SK-N-SH (cell line): ENCODE data around the gene CA10. TPM values are rescaled to one million over a fixed set of nuclear protein-coding genes. Genes with fewer than 3 reads are reported as not detected.
A peak's percentile ranks its signal among the peaks of the same experiment; 100 is the strongest.

Experiments used
- CTCF ChIA-PET: fragments of 300-600, 350-600 bp; formaldehyde crosslinking; extraction: SDS; loops from one replicate; lab custom pipeline; 2021; lab: Yijun Ruan, JAX
- POLR2A ChIA-PET: fragments of 350-600 bp; sonication (Branson Sonifier 250); formaldehyde crosslinking; extraction: SDS; loops from one replicate; lab custom pipeline; 2020; ENCODE audit warnings: antibody characterized with exemption, inconsistent platforms; lab: Yijun Ruan, JAX
- DNase-seq: peaks from one replicate; pipeline ENCODE4 v3.0.0; 2012
- H2AFZ ChIP-seq: fragments of 200-600 bp; sonication (generic); 2 replicates; pipeline ENCODE4 v1.8.1; 2016; ENCODE audit warnings: antibody characterized with exemption, mild to moderate bottlenecking, low read depth
- H3F3A ChIP-seq: fragments of 200-600 bp; sonication (generic); replicated peaks from 2 replicates; pipeline ENCODE3; 2016; ENCODE audit warnings: antibody characterized with exemption, mild to moderate bottlenecking; ENCODE audit not compliant: insufficient read depth
- H3K27ac ChIP-seq, 2 experiments: fragments of 200-500 bp in 1 of 2; fragments of 200-600 bp in 1 of 2; sonication (Bioruptor generic) in 1 of 2; sonication (generic), shearing (Covaris generic) in 1 of 2; 2 replicates each; pipeline versions ENCODE4 v1.5.1 to v1.6.1; 2014 to 2016; ENCODE audit warnings: low read depth in 2 of 2, inconsistent platforms in 1 of 2, low read length in 1 of 2, mild to moderate bottlenecking in 1 of 2, mixed read lengths in 1 of 2
- H3K27me3 ChIP-seq: fragments of 200-600 bp; sonication (generic), shearing (Covaris generic); 2 replicates; pipeline ENCODE4 v1.6.1; 2016; ENCODE audit warnings: mixed run types; ENCODE audit not compliant: insufficient read depth
- H3K36me3 ChIP-seq, 2 experiments: fragments of 200-500 bp in 1 of 2; fragments of 200-600 bp in 1 of 2; sonication (Bioruptor generic) in 1 of 2; sonication (generic) in 1 of 2; replicated peaks in 1 of 2; 2 replicates each; pipeline versions ENCODE3 to v1.5.1; 2014 to 2016; ENCODE audit warnings: low read length in 1 of 2, mild to moderate bottlenecking in 1 of 2; ENCODE audit not compliant: insufficient read depth in 2 of 2, control insufficient read depth in 1 of 2
- H3K4me1 ChIP-seq, 2 experiments: fragments of 200-500 bp in 1 of 2; fragments of 200-600 bp in 1 of 2; sonication (Bioruptor generic) in 1 of 2; sonication (generic), shearing (Covaris generic) in 1 of 2; 2 replicates each; pipeline versions ENCODE4 v1.5.1 to v1.6.1; 2014 to 2016; ENCODE audit warnings: low read depth in 1 of 2, low read length in 1 of 2, mixed run types in 1 of 2; ENCODE audit not compliant: insufficient read depth in 2 of 2, control insufficient read depth in 1 of 2
- H3K4me2 ChIP-seq: fragments of 200-600 bp; sonication (generic), shearing (Covaris generic); 2 replicates; pipeline ENCODE4 v1.6.1; 2017; ENCODE audit warnings: mixed run types
- H3K4me3 ChIP-seq, 2 experiments: fragments of 200-500 bp in 1 of 2; fragments of 200-600 bp in 1 of 2; sonication (Bioruptor generic) in 1 of 2; sonication (generic), shearing (Covaris generic) in 1 of 2; 2 replicates each; pipeline versions ENCODE4 v1.5.1 to v1.8.1; 2014 to 2016; ENCODE audit warnings: low read depth in 2 of 2, inconsistent platforms in 1 of 2, low read length in 1 of 2, mild to moderate bottlenecking in 1 of 2, mixed read lengths in 1 of 2, moderate library complexity in 1 of 2
- H3K79me2 ChIP-seq: fragments of 200-600 bp; sonication (generic); 2 replicates; pipeline ENCODE4 v1.8.1; 2017; ENCODE audit warnings: mild to moderate bottlenecking; ENCODE audit not compliant: insufficient read depth
- H3K9ac ChIP-seq: fragments of 200-600 bp; sonication (generic); 2 replicates; pipeline ENCODE4 v1.6.1; 2017; ENCODE audit warnings: mixed run types
- H3K9me2 ChIP-seq: fragments of 200-600 bp; sonication (generic); 2 replicates; pipeline ENCODE4 v1.6.1; 2017; ENCODE audit warnings: mixed run types
- H3K9me3 ChIP-seq: fragments of 200-600 bp; sonication (generic); 2 replicates; pipeline ENCODE4 v1.6.1; 2017; ENCODE audit warnings: mixed run types, mild to moderate bottlenecking, moderate library complexity
- H4K20me1 ChIP-seq: fragments of 200-600 bp; sonication (generic); 2 replicates; pipeline ENCODE4 v1.6.1; 2017; ENCODE audit warnings: mild to moderate bottlenecking, mixed run types; ENCODE audit not compliant: insufficient read depth
- CHD2 ChIP-seq: fragments of 150-350 bp; IDR thresholded peaks from 2 replicates; pipeline ENCODE4 v1.6.1; 2018; ENCODE audit warnings: low read length; ENCODE audit not compliant: partially characterized antibody
- CTCF ChIP-seq: fragments of 200-600 bp; sonication (generic); IDR thresholded peaks from 2 replicates; pipeline ENCODE4 v1.6.1; 2017; ENCODE audit warnings: antibody characterized with exemption, mild to moderate bottlenecking, moderate library complexity
- EZH2phosphoT487 ChIP-seq: fragments of 200-600 bp; sonication (generic); IDR thresholded peaks from 2 replicates; pipeline ENCODE4 v1.6.1; 2017; ENCODE audit warnings: low read depth, mixed run types, mild to moderate bottlenecking, antibody characterized with exemption, moderate library complexity, borderline replicate concordance
- FOSL2 ChIP-seq: IDR thresholded peaks from 2 replicates; pipeline ENCODE4 v1.4.0; 2012; ENCODE audit warnings: low read depth, mild to moderate bottlenecking, moderate library complexity, borderline replicate concordance
- JUND ChIP-seq: IDR thresholded peaks from 2 replicates; pipeline ENCODE4 v1.4.0; 2012
- MAX ChIP-seq: IDR thresholded peaks from 2 replicates; pipeline ENCODE4 v1.4.0; 2012; ENCODE audit warnings: low read depth
- PBX3 ChIP-seq: IDR thresholded peaks from 2 replicates; pipeline ENCODE4; 2012
- POLR2AphosphoS5 ChIP-seq: IDR thresholded peaks from 2 replicates; pipeline ENCODE4 v1.6.1; 2012; ENCODE audit warnings: low read depth, low read length
- RAD21 ChIP-seq: IDR thresholded peaks from 2 replicates; pipeline ENCODE4 v1.6.1; 2012; ENCODE audit warnings: mild to moderate bottlenecking, low read length
- RCOR1 ChIP-seq: fragments of 150-350 bp; IDR thresholded peaks from 2 replicates; pipeline ENCODE4 v1.6.1; 2017; ENCODE audit warnings: antibody characterized with exemption, low read length
- RXRA ChIP-seq: IDR thresholded peaks from 2 replicates; pipeline ENCODE4 v1.4.0; 2012; ENCODE audit warnings: low read depth, mild to moderate bottlenecking, borderline replicate concordance
- SIN3A ChIP-seq: IDR thresholded peaks from 2 replicates; pipeline ENCODE4 v1.6.1; 2012; ENCODE audit warnings: low read depth, mild to moderate bottlenecking, low read length, moderate library complexity, borderline replicate concordance
- TAF1 ChIP-seq: IDR thresholded peaks from 2 replicates; pipeline ENCODE4 v1.6.1; 2012; ENCODE audit warnings: low read depth, mild to moderate bottlenecking, low read length, moderate library complexity, borderline replicate concordance
- TCF12 ChIP-seq: IDR thresholded peaks from 2 replicates; pipeline ENCODE4 v1.4.0; 2012
- ZBTB33 ChIP-seq: IDR thresholded peaks from 2 replicates; pipeline ENCODE4 v1.4.0; 2012; ENCODE audit warnings: low read depth, borderline replicate concordance
- WGBS: methylation state at CpG from one replicate; pipeline ENCODE4 v1.1.6; 2017; ENCODE audit warnings: low lambda C conversion rate; 5-methylcytosine and 5-hydroxymethylcytosine counted together
- polyA plus RNA-seq, 3 experiments: library from polyadenylated mRNA; depleted of rRNA; stranded (reverse); fragments of >200 nt; gene quantifications; 2 replicates each; pipeline ENCODE4 v1.2.3, GENCODE V29; 2012

The CA10 gene
- polyA plus RNA-seq (2012; rRNA removed): not detected in 2 replicates
- polyA plus RNA-seq (2012; cell fraction: cytosol; rRNA removed): 0.03 and 0.04 TPM in 2 replicates
- not detected in 2 replicates for polyA plus RNA-seq (2012; cell fraction: nucleus; rRNA removed)

GRCh38 chr17:52158450-52159042, at the start of gene CA10:
Gene CA10 (minus strand): TSS chr17:52158714.
- CTCF ChIA-PET: interaction anchor here (0.6 to 5.7 kb wide), 10 partner anchors 12 to 989 kb away, joined by 3 to 39 read pairs (median 3); no protein-coding TSS in a partner anchor
- H3F3A ChIP-seq: no peaks in the 10 kb centered on the region
- H3K4me3 ChIP-seq: peak within 1 kb of the TSS in 1 of 2 experiments; percentile 42; a peak in 2 of 4 replicates
- H3K4me1 ChIP-seq: peaks cover 0 to 17% of the 10 kb centered on the region in 2 experiments; a peak in 1 of 4 replicates
- 11% methylated on average over 25 of the region's 52 CpGs for WGBS
- H3K9ac ChIP-seq: no peak within 1 kb of the TSS
- H3K79me2 ChIP-seq: no peaks in the 10 kb centered on the region
- H3K4me2 ChIP-seq: no peak within 1 kb of the TSS; the same call in 1 of the 2 replicates
- no peak within 1 kb of the TSS for H3K27ac ChIP-seq
- no peaks in the 10 kb centered on the region for H3K36me3 ChIP-seq
- H3K9me3 ChIP-seq: no peaks in the 10 kb centered on the region
- peak; percentile 62 for TF ChIP-seq RAD21
- no peak for TF ChIP-seq RCOR1
- peak; percentile 80 for DNase-seq
- H3K27me3 ChIP-seq: peaks cover 28% of the 10 kb centered on the region
- no peak within 1 kb of the TSS for H2AFZ ChIP-seq
- no peaks in the 10 kb centered on the region; the same call in 1 of the 2 replicates for H3K9me2 ChIP-seq
- no peaks in the 10 kb centered on the region for H4K20me1 ChIP-seq
- POLR2A ChIA-PET: no interaction called here

- Histone ChIP-seq H3K27me3 (no peaks in the 10 kb centered on the region), H3F3A (no peaks in the 10 kb centered on the region), H3K9me3 (no peaks in the 10 kb centered on the region), H3K36me3 (no peaks in the 10 kb centered on the region), H3K4me3 (no peak overlapping the region), H3K27ac (no peak overlapping the region), H3K4me1 (no peaks in the 10 kb centered on the region), H3K9ac (no peak overlapping the region), H3K79me2 (no peaks in the 10 kb centered on the region), H3K4me2 (no peak overlapping the region), H3K9me2 (no peaks in the 10 kb centered on the region), H4K20me1 (no peaks in the 10 kb centered on the region), H2AFZ (no peak overlapping the region)
- ChIA-PET POLR2A (no interaction called here), CTCF (no interaction called here)
- no peak for TF ChIP-seq RXRA
- TF ChIP-seq PBX3: no peak
- no peak for TF ChIP-seq MAX
- no peak for TF ChIP-seq SIN3A
- TF ChIP-seq TCF12: no peak
- DNase-seq: no peak
- WGBS: 13% methylated on average over 2 of the region's 2 CpGs
Observed at GRCh38 chr17:52207796-52208195, 49.3 kb upstream of the CA10 start.

- no peak overlapping the region for H3K9ac ChIP-seq
- H3K9me2 ChIP-seq: no peaks in the 10 kb centered on the region
- H3K27ac ChIP-seq: no peak overlapping the region; a peak in 1 of 4 replicates
- H3K79me2 ChIP-seq: no peaks in the 10 kb centered on the region
- H3K4me1 ChIP-seq: peaks cover 0 to 5% of the 10 kb centered on the region in 2 experiments; a peak in 1 of 4 replicates
- H3K36me3 ChIP-seq: no peaks in the 10 kb centered on the region
- no peak for DNase-seq
- no peak overlapping the region for H3K4me2 ChIP-seq
- no peaks in the 10 kb centered on the region for H3K9me3 ChIP-seq
- CTCF ChIA-PET: interaction anchor here (0.7 to 1.7 kb wide), 6 partner anchors 8 to 831 kb away, joined by 3 to 6 read pairs (median 3); no protein-coding TSS in a partner anchor
- no peak overlapping the region for H3K4me3 ChIP-seq
- H3F3A ChIP-seq: no peaks in the 10 kb centered on the region
- POLR2A ChIA-PET: no interaction called here
- no peaks in the 10 kb centered on the region for H4K20me1 ChIP-seq
- no peak overlapping the region for H2AFZ ChIP-seq
- no peaks in the 10 kb centered on the region for H3K27me3 ChIP-seq
- 30% methylated on average over 2 of the region's 2 CpGs for WGBS
- TF ChIP-seq CHD2: no peak
- TF ChIP-seq MAX: no peak
- no peak for TF ChIP-seq FOSL2
- TF ChIP-seq TAF1: no peak
- TF ChIP-seq POLR2AphosphoS5: no peak
- no peak for TF ChIP-seq RCOR1
- TF ChIP-seq JUND: no peak
- no peak for TF ChIP-seq ZBTB33
- TF ChIP-seq CTCF: no peak
- no peak for TF ChIP-seq EZH2phosphoT487
Observed at GRCh38 chr17:52202520-52203080, 44.1 kb upstream of the CA10 start.
